Measurements from ENCODE around the gene RNF208. TPM values are rescaled to one million over a fixed set of nuclear protein-coding genes. Genes with fewer than 3 reads are reported as not detected.

RNF208 gene
- total and polyA plus RNA-seq, 9 of the 15 experiments (the other 6 are each of a cell fraction or from before 2014, with no cell fraction given) = 0.15 to 6.9 (median 0.50) TPM; not detected in 2

- Histone ChIP-seq H3K9ac (ENCODE audit: insufficient read depth in 1 of 2, low read depth in 2 of 2, low read length in 2 of 2) (0 out of 4 replicates have a peak overlapping the region, but pooled peaks of 1 of the 2 experiments have one; percentile 45), H3K9me3 (replicated peaks; ENCODE audit: control insufficient read depth, insufficient read depth, low read depth, low read length) (no peaks in the 10 kb centered on the region), H3K36me3 (ENCODE audit: control insufficient read depth, insufficient read depth, low read length) (no peaks in the 10 kb centered on the region), H3K79me2 (ENCODE audit: control insufficient read depth, insufficient read depth, low read length) (no peaks in the 10 kb centered on the region), H2AFZ (ENCODE audit: low read depth, low read length) (no peak overlapping the region), H4K20me1 (replicated peaks; ENCODE audit: control insufficient read depth, insufficient read depth, low read length) (peaks cover 3% of the 10 kb centered on the region; the same call in 1 of the 2 replicates), H3K27ac (ENCODE audit: extremely low read depth, low read depth, low read length) (no peak overlapping the region), H3K9me1 (ENCODE audit: control insufficient read depth, insufficient read depth, low read length) (no peaks in the 10 kb centered on the region), H3K4me3 (no peak overlapping the region), H3K4me1 (replicated peaks in 1 of 2; ENCODE audit: control insufficient read depth in 2 of 2, insufficient read depth in 2 of 2, low read length in 2 of 2) (peaks cover 0 to 97% of the 10 kb centered on the region in 2 experiments; a peak in 2 of 5 replicates), H3K27me3 (ENCODE audit: control insufficient read depth in 2 of 2, insufficient read depth in 2 of 2, low read length in 2 of 2) (peaks cover 26 to 40% of the 10 kb centered on the region in 2 experiments; a peak in 4 of 5 replicates), H3K4me2 (ENCODE audit: insufficient read depth, low read length) (no peak overlapping the region)
- CTCF ChIA-PET (ENCODE audit: low intra/inter-chr PET ratio) = no interaction called here
- FAIRE-seq (no peak), ATAC-seq (no peak), DNase-seq (ENCODE audit: extremely low read depth in 1 of 4, low spot score in 3 of 4) (no peak)
- TF ChIP-seq CBX5 (IDR thresholded peaks at IDR 0.05; ENCODE audit: borderline replicate concordance, low read depth) (no peak), ZKSCAN3 (CRISPR knock-in tag; IDR thresholded peaks at IDR 0.05) (no peak), CC2D1A (IDR thresholded peaks at IDR 0.05) (no peak), NR2C1 (IDR thresholded peaks at IDR 0.05) (no peak), NR2C1 (tag; IDR thresholded peaks at IDR 0.05) (no peak), NEUROD1 (IDR thresholded peaks at IDR 0.05; ENCODE audit: borderline replicate concordance, low read depth, low read length, partially characterized antibody) (no peak), ZNF830 (CRISPR knock-in tag; IDR thresholded peaks at IDR 0.05) (no peak), SRSF3 (IDR thresholded peaks at IDR 0.05; ENCODE audit: insufficient read depth, low read length) (no peak), CSDE1 (IDR thresholded peaks at IDR 0.05) (no peak), SMC3 (conservative IDR thresholded peaks at IDR 0.05; ENCODE audit: insufficient read depth, low read depth, low read length) (no peak), ZNF354B (CRISPR knock-in tag; IDR thresholded peaks at IDR 0.05) (no peak), PHTF2 (CRISPR knock-in tag; IDR thresholded peaks at IDR 0.05) (no peak), SOX6 (IDR thresholded peaks at IDR 0.05) (no peak), HCFC1 (IDR thresholded peaks at IDR 0.05; ENCODE audit: low read depth, low read length) (no peak)
- TF ChIP-seq, protein P1, sequence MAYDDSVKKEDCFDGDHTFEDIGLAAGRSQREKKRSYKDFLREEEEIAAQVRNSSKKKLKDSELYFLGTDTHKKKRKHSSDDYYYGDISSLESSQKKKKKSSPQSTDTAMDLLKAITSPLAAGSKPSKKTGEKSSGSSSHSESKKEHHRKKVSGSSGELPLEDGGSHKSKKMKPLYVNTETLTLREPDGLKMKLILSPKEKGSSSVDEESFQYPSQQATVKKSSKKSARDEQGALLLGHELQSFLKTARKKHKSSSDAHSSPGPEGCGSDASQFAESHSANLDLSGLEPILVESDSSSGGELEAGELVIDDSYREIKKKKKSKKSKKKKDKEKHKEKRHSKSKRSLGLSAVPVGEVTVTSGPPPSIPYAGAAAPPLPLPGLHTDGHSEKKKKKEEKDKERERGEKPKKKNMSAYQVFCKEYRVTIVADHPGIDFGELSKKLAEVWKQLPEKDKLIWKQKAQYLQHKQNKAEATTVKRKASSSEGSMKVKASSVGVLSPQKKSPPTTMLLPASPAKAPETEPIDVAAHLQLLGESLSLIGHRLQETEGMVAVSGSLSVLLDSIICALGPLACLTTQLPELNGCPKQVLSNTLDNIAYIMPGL (CRISPR knock-in tag; IDR thresholded peaks at IDR 0.05) = no peak
- in situ Hi-C loops (cut with MboI) (no loop called here), intact Hi-C loops (cut with micrococcal nuclease) (no loop called here)
- whole genome bisulfite sequencing (ENCODE audit: insufficient coverage, low coverage, missing lambda C conversion rate) = 18% methylated on average over 13 of the region's 14 CpGs
- no TSS peak for BruUV-seq (replicated peaks)
- POLR2A ChIA-PET = interaction anchor here (0.6 to 1.1 kb wide), 6 partner anchors 10 to 129 kb away, joined by 3 to 4 read pairs (median 4); partner anchors contain the start of gene TUBB4B
Observed at GRCh38 chr9:137170486-137171148, 51.4 kb downstream of the RNF208 start.

All from K562 (cell line).